Endometrial microvascular endothelial cells (primary cell): ENCODE results near the gene RBM33. TPM values are rescaled to one million over a fixed set of nuclear protein-coding genes. Genes with fewer than 3 reads are reported as not detected.

Experiments
- in situ Hi-C: cut with HindIII; loops from 2 replicates; pipeline ENCODE4 v1.10.0; 2017; ENCODE audit warnings: low sequenced_read_pairs, low pct_unique_long_range_greater_than_20kb; ENCODE audit errors: inconsistent ontology term
- total RNA-seq: library from RNA; depleted of rRNA; stranded (reverse); fragments of >200 nt; gene quantifications from one replicate; pipeline ENCODE4 v1.2.3, GENCODE V29; 2015; ENCODE audit errors: inconsistent ontology term

The RBM33 gene
- total RNA-seq, 1 donor from 2014 or later = 12.4 TPM

GRCh38 chr7:155621418-155621980, 23.0 kb upstream of the RBM33 start:
- in situ Hi-C loops = no loop called here

GRCh38 chr7:155624412-155624811, 20.0 kb upstream of the RBM33 start:
- in situ Hi-C loops = no loop called here

- in situ Hi-C loops = no loop called here
These were observed 18.9 kb upstream of the RBM33 start for GRCh38 chr7:155625557-155625956.

GRCh38 chr7:155629171-155629570, 15.3 kb upstream of the RBM33 start:
- in situ Hi-C loops = no loop called here

- in situ Hi-C loops = no loop called here
These were observed 13.3 kb upstream of the RBM33 start for GRCh38 chr7:155631155-155631554.

GRCh38 chr7:155635817-155636216, 8.6 kb upstream of the RBM33 start:
- in situ Hi-C loops = no loop called here

GRCh38 chr7:155637155-155637554, 7.3 kb upstream of the RBM33 start:
- in situ Hi-C loops = no loop called here

GRCh38 chr7:155638366-155638765, 6.1 kb upstream of the RBM33 start:
- in situ Hi-C loops = no loop called here

- in situ Hi-C loops = no loop called here
These were observed 4.4 kb upstream of the RBM33 start for GRCh38 chr7:155639958-155640520.

- in situ Hi-C loops = no loop called here
These were observed 3.8 kb upstream of the RBM33 start for GRCh38 chr7:155640629-155641028.

GRCh38 chr7:155643804-155644177, 670 bp upstream of the RBM33 start:
- in situ Hi-C loops = no loop called here

- in situ Hi-C loops = no loop called here
These were observed 579 bp downstream of the RBM33 start for GRCh38 chr7:155644971-155645509.

GRCh38 chr7:155645662-155646061, 1.2 kb downstream of the RBM33 start:
- in situ Hi-C loops = no loop called here

- in situ Hi-C loops = no loop called here
These were observed 2.2 kb downstream of the RBM33 start for GRCh38 chr7:155646669-155647068.

GRCh38 chr7:155647302-155647701, 2.8 kb downstream of the RBM33 start:
- in situ Hi-C loops = no loop called here

GRCh38 chr7:155647734-155648133, 3.3 kb downstream of the RBM33 start:
- in situ Hi-C loops = no loop called here

- in situ Hi-C loops = no loop called here
These were observed 4.4 kb downstream of the RBM33 start for GRCh38 chr7:155648752-155649339.

- in situ Hi-C loops = no loop called here
These were observed 5.1 kb downstream of the RBM33 start for GRCh38 chr7:155649588-155649987.

- in situ Hi-C loops = no loop called here
These were observed 8.0 kb downstream of the RBM33 start for GRCh38 chr7:155652156-155653114.
